ENCODE measurements around the gene CTU2.

- TF ChIP-seq CTCF (IDR thresholded peaks at IDR 0.05) (no peak), EZH2phosphoT487 (IDR thresholded peaks at IDR 0.05; ENCODE audit: borderline replicate concordance, low read depth) (no peak), RFX5 (IDR thresholded peaks at IDR 0.05; ENCODE audit: low read length) (no peak), EP300 (IDR thresholded peaks at IDR 0.05; ENCODE audit: borderline replicate concordance in 1 of 2, low read depth in 1 of 2, low read length in 1 of 2) (no peak), REST (IDR thresholded peaks at IDR 0.05; ENCODE audit: low read depth, low read length) (no peak), RAD21 (IDR thresholded peaks at IDR 0.05; ENCODE audit: low read length) (no peak), MEF2A (IDR thresholded peaks at IDR 0.05; ENCODE audit: borderline replicate concordance, low read depth) (no peak), RXRA (IDR thresholded peaks at IDR 0.05; ENCODE audit: borderline replicate concordance, low read depth) (no peak)
- TF ChIP-seq, protein P1, sequence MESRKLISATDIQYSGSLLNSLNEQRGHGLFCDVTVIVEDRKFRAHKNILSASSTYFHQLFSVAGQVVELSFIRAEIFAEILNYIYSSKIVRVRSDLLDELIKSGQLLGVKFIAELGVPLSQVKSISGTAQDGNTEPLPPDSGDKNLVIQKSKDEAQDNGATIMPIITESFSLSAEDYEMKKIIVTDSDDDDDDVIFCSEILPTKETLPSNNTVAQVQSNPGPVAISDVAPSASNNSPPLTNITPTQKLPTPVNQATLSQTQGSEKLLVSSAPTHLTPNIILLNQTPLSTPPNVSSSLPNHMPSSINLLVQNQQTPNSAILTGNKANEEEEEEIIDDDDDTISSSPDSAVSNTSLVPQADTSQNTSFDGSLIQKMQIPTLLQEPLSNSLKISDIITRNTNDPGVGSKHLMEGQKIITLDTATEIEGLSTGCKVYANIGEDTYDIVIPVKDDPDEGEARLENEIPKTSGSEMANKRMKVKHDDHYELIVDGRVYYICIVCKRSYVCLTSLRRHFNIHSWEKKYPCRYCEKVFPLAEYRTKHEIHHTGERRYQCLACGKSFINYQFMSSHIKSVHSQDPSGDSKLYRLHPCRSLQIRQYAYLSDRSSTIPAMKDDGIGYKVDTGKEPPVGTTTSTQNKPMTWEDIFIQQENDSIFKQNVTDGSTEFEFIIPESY (IDR thresholded peaks at IDR 0.05; ENCODE audit: borderline replicate concordance, low read depth) = no peak
These were observed 6.2 kb downstream of the CTU2 start for GRCh38 chr16:88712362-88712979.
